Smooth muscle cell (in vitro differentiated cells): ENCODE data around the gene TIMP1. TPM values are rescaled to one million over a fixed set of nuclear protein-coding genes. Genes with fewer than 3 reads are reported as not detected.

Experiments
- DNase-seq: peaks from one replicate; lab custom pipeline; 2025; ENCODE audit not compliant: unreplicated experiment; lab: John Stamatoyannopoulos, UW
- H2AFZ ChIP-seq: fragments of 200-600 bp; sonication (generic); 2 replicates; pipeline ENCODE4 v1.6.0; 2016; ENCODE audit warnings: antibody characterized with exemption, low read depth, mild to moderate bottlenecking
- H3F3A ChIP-seq: fragments of 200-600 bp; sonication (generic); 2 replicates; pipeline ENCODE4 v1.6.0; 2017; ENCODE audit warnings: antibody characterized with exemption, low read depth
- H3K27ac ChIP-seq: fragments of 200-600 bp; sonication (generic); 2 replicates; pipeline ENCODE4 v1.5.1; 2016; ENCODE audit warnings: low read depth, mild to moderate bottlenecking
- H3K27me3 ChIP-seq: fragments of 200-600 bp; sonication (generic); 2 replicates; pipeline ENCODE4 v1.6.1; 2016; ENCODE audit warnings: low read depth, mild to moderate bottlenecking
- H3K36me3 ChIP-seq: fragments of 200-600 bp; sonication (generic); 2 replicates; pipeline ENCODE4 v1.5.1; 2016; ENCODE audit warnings: low read depth
- H3K4me1 ChIP-seq: fragments of 200-600 bp; sonication (generic); 2 replicates; pipeline ENCODE4 v1.5.1; 2016; ENCODE audit warnings: low read depth
- H3K4me2 ChIP-seq: fragments of 200-600 bp; sonication (generic); 2 replicates; pipeline ENCODE4 v1.6.0; 2016; ENCODE audit warnings: mild to moderate bottlenecking
- H3K4me3 ChIP-seq: fragments of 200-600 bp; sonication (generic); 2 replicates; pipeline ENCODE4 v1.5.1; 2016; ENCODE audit warnings: mild to moderate bottlenecking
- H3K79me2 ChIP-seq: fragments of 200-600 bp; sonication (generic); 2 replicates; pipeline ENCODE4 v1.6.0; 2016; ENCODE audit warnings: low read depth, mild to moderate bottlenecking
- H3K9ac ChIP-seq: fragments of 200-600 bp; sonication (generic); 2 replicates; pipeline ENCODE4 v1.6.0; 2016; ENCODE audit warnings: low read depth
- H3K9me3 ChIP-seq: fragments of 200-600 bp; sonication (generic); replicated peaks from 2 replicates; pipeline ENCODE4 v1.5.1; 2016; ENCODE audit warnings: low read depth
- H4K20me1 ChIP-seq: fragments of 200-600 bp; sonication (generic); 2 replicates; pipeline ENCODE4 v1.6.0; 2016; ENCODE audit warnings: low read depth
- CTCF ChIP-seq: fragments of 200-600 bp; sonication (generic); IDR thresholded peaks from 2 replicates; pipeline ENCODE4 v1.5.1; 2017; ENCODE audit warnings: borderline replicate concordance, mild to moderate bottlenecking, antibody characterized with exemption; ENCODE audit not compliant: insufficient read depth, poor library complexity, severe bottlenecking
- WGBS: methylation state at CpG from one replicate; pipeline ENCODE4 v1.1.7; 2016; ENCODE audit warnings: low lambda C conversion rate; 5-methylcytosine and 5-hydroxymethylcytosine counted together
- microRNA-seq: library from miRNA; unstranded; fragments of <30 nt; microRNA quantifications from one replicate; pipeline ENCODE4, GENCODE V29; 2016; ENCODE audit warnings: borderline number of aligned reads
- polyA plus RNA-seq: library from polyadenylated mRNA; unstranded; fragments of >200 nt; fragmentation: Nextera tagmentation; extraction: Ambion mirVana; gene quantifications from 2 replicates; pipeline ENCODE4 v1.2.1, GENCODE V29; 2016
- small RNA-seq: library from RNA; depleted of rRNA; stranded (forward); fragments of <200 nt; gene quantifications from one replicate; pipeline ENCODE3, GENCODE V24; 2014
- total RNA-seq: library from RNA; depleted of rRNA; stranded (reverse); fragments of >200 nt; gene quantifications from 2 replicates; pipeline ENCODE4 v1.2.3, GENCODE V29; 2014

Gene TIMP1
- total and polyA plus RNA-seq, 2 experiments from 2014 or later = 3,796 to 15,830 TPM

GRCh38 chrX:47633689-47634590, 51.7 kb downstream of the TIMP1 start:
- Histone ChIP-seq H3K36me3 (no peaks in the 10 kb centered on the region), H4K20me1 (no peaks in the 10 kb centered on the region), H3K27me3 (no peaks in the 10 kb centered on the region), H3K9me3 (no peaks in the 10 kb centered on the region), H3K4me2 (no peak overlapping the region), H3K9ac (no peak overlapping the region), H3K79me2 (no peaks in the 10 kb centered on the region), H3K4me3 (no peak overlapping the region), H3F3A (no peaks in the 10 kb centered on the region), H3K4me1 (no peaks in the 10 kb centered on the region), H2AFZ (no peak overlapping the region), H3K27ac (no peak overlapping the region)
- TF ChIP-seq CTCF = no peak
- no peak for DNase-seq
- 57% methylated on average over 14 of the region's 14 CpGs for WGBS

- H3K36me3 ChIP-seq = no peaks in the 10 kb centered on the region
- no peaks in the 10 kb centered on the region for H3K9me3 ChIP-seq
- no peaks in the 10 kb centered on the region for H3K27me3 ChIP-seq
- no peak for TF ChIP-seq CTCF
- no peak for DNase-seq
- no peaks in the 10 kb centered on the region for H3K79me2 ChIP-seq
- H2AFZ ChIP-seq = no peak overlapping the region
- no peaks in the 10 kb centered on the region for H4K20me1 ChIP-seq
- no peak overlapping the region for H3K27ac ChIP-seq
- H3K4me1 ChIP-seq = no peaks in the 10 kb centered on the region
- 76% methylated on average over 16 of the region's 16 CpGs for WGBS
- H3K4me3 ChIP-seq = no peak overlapping the region
- H3K9ac ChIP-seq = no peak overlapping the region
- H3K4me2 ChIP-seq = no peak overlapping the region
- no peaks in the 10 kb centered on the region for H3F3A ChIP-seq
These were observed 52.8 kb downstream of the TIMP1 start for GRCh38 chrX:47634871-47635575.

Small RNA genes within 50 kb of the gene (microRNA-seq; reads per million reads assigned to microRNA genes)
- not detected for gene MIR4769

Small RNA genes within 50 kb of the gene (small RNA-seq; reads per million reads assigned to genes)
- not detected for gene MIR4769

Other genes with a start within 250 kb of the TIMP1 start
- 0.22 TPM in 1 of 2 replicates, not detected in the other for gene ZNF157, start 211.9 kb upstream of the TIMP1 start, total RNA-seq
- not detected in 2 replicates for gene ZNF157, start 211.9 kb upstream of the TIMP1 start, polyA plus RNA-seq
- gene ZNF41, start 99.2 kb upstream of the TIMP1 start, total RNA-seq = 4.6 and 6.7 TPM in 2 replicates
- gene ZNF41, start 99.2 kb upstream of the TIMP1 start, polyA plus RNA-seq = 2.7 and 4.6 TPM in 2 replicates
- gene ARAF, start 21.2 kb upstream of the TIMP1 start, total RNA-seq = 29.5 and 33.1 TPM in 2 replicates
- gene ARAF, start 21.2 kb upstream of the TIMP1 start, polyA plus RNA-seq = 63.1 and 72.8 TPM in 2 replicates
- gene SYN1, start 37.4 kb downstream of the TIMP1 start, total RNA-seq = 0.22 and 5.1 TPM in 2 replicates
- gene SYN1, start 37.4 kb downstream of the TIMP1 start, polyA plus RNA-seq = 9.1 and 13.3 TPM in 2 replicates
- gene CFP, start 47.5 kb downstream of the TIMP1 start, total RNA-seq = 0.36 and 0.58 TPM in 2 replicates
- gene CFP, start 47.5 kb downstream of the TIMP1 start, polyA plus RNA-seq = 1.3 and 1.7 TPM in 2 replicates
- 20.9 and 21.1 TPM in 2 replicates for gene ELK1, start 68.1 kb downstream of the TIMP1 start, total RNA-seq
- gene ELK1, start 68.1 kb downstream of the TIMP1 start, polyA plus RNA-seq = 29.3 and 33.2 TPM in 2 replicates
- gene UXT, start 76.7 kb downstream of the TIMP1 start, total RNA-seq = 166 and 230 TPM in 2 replicates
- gene UXT, start 76.7 kb downstream of the TIMP1 start, polyA plus RNA-seq = 198 and 204 TPM in 2 replicates